ENCODE data around the gene AURKAIP1.

AURKAIP1 gene

DNA sequence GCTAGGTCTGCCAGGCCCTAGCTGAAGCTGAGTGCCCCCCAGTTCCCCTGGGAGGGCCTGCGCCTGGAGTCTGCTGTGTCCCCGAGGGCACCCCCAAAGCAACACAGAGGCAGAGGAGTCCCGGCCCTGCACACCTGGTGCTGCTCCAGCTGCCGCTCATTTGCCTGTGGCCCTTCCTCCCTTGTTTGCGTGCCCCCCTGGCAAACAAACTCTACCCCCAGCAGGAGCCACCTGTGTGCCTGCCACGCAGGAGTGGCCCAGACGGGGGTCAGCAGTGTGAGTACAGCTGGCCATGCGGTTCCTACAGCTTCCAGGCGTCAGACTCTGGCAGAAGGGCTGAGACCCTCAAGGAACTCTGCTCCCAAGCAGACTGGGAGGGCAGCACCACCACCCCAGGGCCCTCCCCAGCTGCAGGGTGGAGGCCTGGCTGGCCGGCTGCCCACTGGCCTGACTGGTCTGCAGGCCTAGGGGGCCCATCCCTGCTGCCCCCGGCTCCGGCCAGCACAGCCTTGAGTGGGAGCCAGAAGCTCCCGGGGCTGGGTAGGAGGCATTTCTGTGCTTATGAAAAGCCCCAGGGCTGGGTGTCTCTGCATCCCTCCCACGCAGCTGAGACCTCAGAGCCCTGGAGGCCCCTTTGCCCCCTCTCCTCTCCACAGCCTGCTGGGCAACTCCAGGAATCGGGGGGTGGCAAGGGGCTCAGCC lies 44.5 kb downstream of the AURKAIP1 start:
- TF ChIP-seq, protein P1, sequence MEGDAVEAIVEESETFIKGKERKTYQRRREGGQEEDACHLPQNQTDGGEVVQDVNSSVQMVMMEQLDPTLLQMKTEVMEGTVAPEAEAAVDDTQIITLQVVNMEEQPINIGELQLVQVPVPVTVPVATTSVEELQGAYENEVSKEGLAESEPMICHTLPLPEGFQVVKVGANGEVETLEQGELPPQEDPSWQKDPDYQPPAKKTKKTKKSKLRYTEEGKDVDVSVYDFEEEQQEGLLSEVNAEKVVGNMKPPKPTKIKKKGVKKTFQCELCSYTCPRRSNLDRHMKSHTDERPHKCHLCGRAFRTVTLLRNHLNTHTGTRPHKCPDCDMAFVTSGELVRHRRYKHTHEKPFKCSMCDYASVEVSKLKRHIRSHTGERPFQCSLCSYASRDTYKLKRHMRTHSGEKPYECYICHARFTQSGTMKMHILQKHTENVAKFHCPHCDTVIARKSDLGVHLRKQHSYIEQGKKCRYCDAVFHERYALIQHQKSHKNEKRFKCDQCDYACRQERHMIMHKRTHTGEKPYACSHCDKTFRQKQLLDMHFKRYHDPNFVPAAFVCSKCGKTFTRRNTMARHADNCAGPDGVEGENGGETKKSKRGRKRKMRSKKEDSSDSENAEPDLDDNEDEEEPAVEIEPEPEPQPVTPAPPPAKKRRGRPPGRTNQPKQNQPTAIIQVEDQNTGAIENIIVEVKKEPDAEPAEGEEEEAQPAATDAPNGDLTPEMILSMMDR (IDR thresholded peaks at IDR 0.05), result no peak

DNA sequence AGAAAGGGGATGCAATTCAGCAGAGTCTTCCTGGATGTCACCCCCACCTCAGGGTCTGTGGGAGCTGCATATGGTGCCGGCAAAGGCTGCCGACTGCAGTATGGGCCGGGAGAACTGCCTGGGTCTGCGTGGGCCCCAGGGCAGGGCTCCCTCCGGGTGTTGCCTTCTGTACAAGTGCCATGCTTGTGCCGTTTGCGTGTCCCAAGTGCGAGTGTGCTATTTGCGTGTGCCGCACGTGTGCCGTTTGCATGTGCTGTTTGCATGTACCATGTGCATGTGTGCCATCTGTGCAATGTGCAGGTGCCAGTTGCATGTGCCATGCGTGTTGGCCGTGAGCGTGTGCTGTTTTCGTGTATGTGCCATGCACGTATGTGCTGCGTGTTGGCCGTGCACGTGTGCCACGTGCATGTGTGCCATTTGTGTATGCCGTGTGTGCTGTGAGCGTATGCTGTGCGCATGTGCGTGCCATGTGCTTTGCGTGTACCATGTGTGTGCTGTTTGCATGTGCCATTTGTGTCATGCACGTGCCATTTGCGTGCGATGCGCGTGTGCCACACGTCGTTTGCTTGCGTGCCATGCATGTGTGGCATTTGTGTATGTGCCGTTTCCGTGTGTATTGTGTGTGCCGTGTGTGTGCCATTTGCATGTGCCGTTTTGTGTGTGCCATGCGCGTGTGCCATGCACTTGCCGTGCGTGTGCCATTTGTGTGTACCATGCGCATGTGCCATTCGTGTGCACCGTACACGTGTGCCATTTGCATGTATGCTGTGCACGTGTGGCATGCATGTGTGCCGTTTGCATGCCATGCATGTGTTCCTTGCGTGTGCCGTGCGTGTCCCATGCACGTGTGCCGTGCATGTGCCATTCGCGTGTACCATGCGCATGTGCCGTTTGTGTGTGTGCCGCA lies 45.5 kb downstream of the AURKAIP1 start:
- TF ChIP-seq, protein P1 (IDR thresholded peaks at IDR 0.05), result no peak

GRCh38 chr1:1328254-1328653 lies 46.8 kb downstream of the AURKAIP1 start:
- TF ChIP-seq, protein P1 (IDR thresholded peaks at IDR 0.05), result no peak

DNA sequence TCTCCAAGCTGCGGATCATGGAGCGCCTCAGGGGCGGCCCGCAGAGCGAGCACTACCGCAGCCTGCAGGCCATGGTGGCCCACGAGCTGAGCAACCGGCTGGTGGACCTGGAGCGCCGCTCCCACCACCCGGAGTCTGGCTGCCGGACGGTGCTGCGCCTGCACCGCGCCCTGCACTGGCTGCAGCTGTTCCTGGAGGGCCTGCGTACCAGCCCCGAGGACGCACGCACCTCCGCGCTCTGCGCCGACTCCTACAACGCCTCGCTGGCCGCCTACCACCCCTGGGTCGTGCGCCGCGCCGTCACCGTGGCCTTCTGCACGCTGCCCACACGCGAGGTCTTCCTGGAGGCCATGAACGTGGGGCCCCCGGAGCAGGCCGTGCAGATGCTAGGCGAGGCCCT lies 47.7 kb downstream of the AURKAIP1 start:
- TF ChIP-seq, protein P1 (IDR thresholded peaks at IDR 0.05), result no peak

DNA sequence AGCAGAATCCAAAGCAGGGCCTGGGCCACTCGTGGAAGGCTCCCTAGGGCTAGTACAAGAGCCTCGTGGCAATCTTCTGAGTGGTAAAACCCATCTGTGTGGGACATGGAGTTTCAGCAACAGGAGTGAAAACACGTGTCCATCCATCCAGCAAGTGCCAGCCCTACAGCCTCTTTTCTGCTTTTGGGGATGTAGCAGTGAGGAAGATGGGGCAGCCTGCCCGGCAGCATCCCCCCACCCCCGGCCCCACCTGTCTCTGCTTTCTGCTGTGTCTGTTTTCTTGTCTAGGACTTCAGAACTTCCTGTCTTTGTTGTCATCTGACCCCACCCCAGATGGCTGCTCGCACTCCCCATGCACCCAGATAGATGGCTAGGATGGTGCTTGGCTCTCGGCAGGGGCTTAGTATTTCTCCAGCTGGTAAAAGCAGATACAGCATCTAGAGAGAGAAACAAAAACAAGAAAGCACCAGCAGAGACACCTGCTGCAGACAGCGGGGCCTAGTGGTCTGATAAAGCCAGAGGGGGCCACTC lies 48.9 kb downstream of the AURKAIP1 start:
- TF ChIP-seq, protein P1 (IDR thresholded peaks at IDR 0.05), result no peak

DNA sequence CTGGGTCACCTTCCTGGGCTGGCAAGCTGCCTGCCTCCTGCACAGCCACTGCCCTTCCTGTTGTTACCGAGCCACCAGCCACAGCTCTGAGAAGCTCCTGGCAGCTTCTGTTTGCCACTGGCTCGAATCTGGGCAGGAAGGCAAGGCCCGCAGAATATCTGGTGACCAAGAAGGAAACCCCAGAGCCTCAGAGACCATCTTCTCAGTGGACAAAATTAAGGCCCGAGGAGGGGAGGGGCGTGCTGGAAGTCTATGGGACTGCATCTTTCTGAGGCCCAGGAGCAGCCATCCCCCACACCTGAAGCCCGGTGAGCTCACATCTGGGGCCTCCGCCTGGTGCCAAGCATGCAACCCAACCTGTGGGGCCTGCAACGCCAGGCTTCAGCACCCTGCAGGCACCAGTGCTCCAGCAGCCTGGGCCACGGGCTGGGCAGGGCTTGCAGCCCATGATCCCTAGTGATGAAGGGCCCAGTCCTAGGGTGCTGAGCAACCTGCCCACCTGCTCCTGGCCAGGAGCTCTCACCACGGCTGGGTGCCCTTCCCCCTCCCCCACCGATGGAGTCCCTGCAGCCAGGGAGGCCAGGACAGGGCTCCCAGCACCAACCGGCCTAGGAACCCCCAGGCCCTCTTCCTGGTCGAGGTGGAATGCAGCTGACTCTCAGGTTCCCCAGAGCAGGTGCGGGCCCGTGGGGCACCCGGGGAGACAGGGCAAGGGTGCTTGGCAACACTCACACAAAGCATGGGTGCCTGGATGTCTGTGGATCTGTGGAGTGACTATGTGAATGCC lies 49.5 kb downstream of the AURKAIP1 start:
- TF ChIP-seq, protein P1 (IDR thresholded peaks at IDR 0.05), result no peak

Data from LNCAP (cell line).